GM23338 (cell line): ENCODE data around the gene KRTAP25-1. TPM values are rescaled to one million over a fixed set of nuclear protein-coding genes. Genes with fewer than 3 reads are reported as not detected.

ENCODE experiments used
- polyA plus RNA-seq: library from polyadenylated mRNA; unstranded; fragments of >200 nt; fragmentation: Nextera tagmentation; extraction: Ambion mirVana; gene quantifications from 2 replicates; pipeline ENCODE4 v1.2.1, GENCODE V29; 2016
- total RNA-seq: library from RNA; depleted of rRNA; stranded (reverse); fragments of >200 nt; shearing (Covaris generic); gene quantifications from 2 replicates; pipeline ENCODE4 v1.2.3, GENCODE V29; 2014; rRNA removed

The KRTAP25-1 gene
- total and polyA plus RNA-seq, 2 experiments from 2014 or later = not detected

Other genes with a start within 250 kb of the KRTAP25-1 start
- not detected in 2 replicates for gene CLDN17, start 122.7 kb downstream of the KRTAP25-1 start, total RNA-seq
- not detected in 2 replicates for gene CLDN17, start 122.7 kb downstream of the KRTAP25-1 start, polyA plus RNA-seq
- not detected in 2 replicates for gene CLDN8, start 73.4 kb downstream of the KRTAP25-1 start, total RNA-seq
- not detected in 2 replicates for gene CLDN8, start 73.4 kb downstream of the KRTAP25-1 start, polyA plus RNA-seq
- not detected in 2 replicates for gene KRTAP24-1, start 6.6 kb downstream of the KRTAP25-1 start, total RNA-seq
- gene KRTAP24-1, start 6.6 kb downstream of the KRTAP25-1 start, polyA plus RNA-seq = not detected in 2 replicates
- not detected in 2 replicates for gene KRTAP26-1, start 30.8 kb upstream of the KRTAP25-1 start, total RNA-seq
- gene KRTAP26-1, start 30.8 kb upstream of the KRTAP25-1 start, polyA plus RNA-seq = not detected in 2 replicates
- gene KRTAP27-1, start 48.2 kb upstream of the KRTAP25-1 start, total RNA-seq = not detected in 2 replicates
- gene KRTAP27-1, start 48.2 kb upstream of the KRTAP25-1 start, polyA plus RNA-seq = not detected in 2 replicates
- not detected in 2 replicates for gene KRTAP23-1, start 59.1 kb upstream of the KRTAP25-1 start, total RNA-seq
- not detected in 2 replicates for gene KRTAP23-1, start 59.1 kb upstream of the KRTAP25-1 start, polyA plus RNA-seq
- gene KRTAP13-2, start 82.8 kb upstream of the KRTAP25-1 start, total RNA-seq = not detected in 2 replicates
- not detected in 2 replicates for gene KRTAP13-2, start 82.8 kb upstream of the KRTAP25-1 start, polyA plus RNA-seq
- gene KRTAP13-1, start 106.5 kb upstream of the KRTAP25-1 start, total RNA-seq = not detected in 2 replicates
- not detected in 2 replicates for gene KRTAP13-1, start 106.5 kb upstream of the KRTAP25-1 start, polyA plus RNA-seq
- not detected in 2 replicates for gene KRTAP13-3, start 136.4 kb upstream of the KRTAP25-1 start, total RNA-seq
- gene KRTAP13-3, start 136.4 kb upstream of the KRTAP25-1 start, polyA plus RNA-seq = not detected in 2 replicates
- gene KRTAP13-4, start 140.7 kb upstream of the KRTAP25-1 start, total RNA-seq = not detected in 2 replicates
- gene KRTAP13-4, start 140.7 kb upstream of the KRTAP25-1 start, polyA plus RNA-seq = not detected in 2 replicates
- gene KRTAP15-1, start 150.8 kb upstream of the KRTAP25-1 start, total RNA-seq = not detected in 2 replicates
- gene KRTAP15-1, start 150.8 kb upstream of the KRTAP25-1 start, polyA plus RNA-seq = not detected in 2 replicates
- not detected in 2 replicates for gene KRTAP19-1, start 190.9 kb upstream of the KRTAP25-1 start, total RNA-seq
- gene KRTAP19-1, start 190.9 kb upstream of the KRTAP25-1 start, polyA plus RNA-seq = not detected in 2 replicates
- gene KRTAP19-2, start 197.9 kb upstream of the KRTAP25-1 start, total RNA-seq = not detected in 2 replicates
- not detected in 2 replicates for gene KRTAP19-2, start 197.9 kb upstream of the KRTAP25-1 start, polyA plus RNA-seq
- gene KRTAP19-3, start 202.5 kb upstream of the KRTAP25-1 start, total RNA-seq = not detected in 2 replicates
- not detected in 2 replicates for gene KRTAP19-3, start 202.5 kb upstream of the KRTAP25-1 start, polyA plus RNA-seq
- not detected in 2 replicates for gene KRTAP19-4, start 207.7 kb upstream of the KRTAP25-1 start, total RNA-seq
- not detected in 2 replicates for gene KRTAP19-4, start 207.7 kb upstream of the KRTAP25-1 start, polyA plus RNA-seq
- gene KRTAP19-5, start 212.6 kb upstream of the KRTAP25-1 start, total RNA-seq = not detected in 2 replicates
- gene KRTAP19-5, start 212.6 kb upstream of the KRTAP25-1 start, polyA plus RNA-seq = not detected in 2 replicates